Fibroblast of lung (primary cell): ENCODE results near the gene ZC3H11A. TPM values are rescaled to one million over a fixed set of nuclear protein-coding genes. Genes with fewer than 3 reads are reported as not detected.

Source experiments
- DNase-seq, 2 donors: peaks; one replicate each; pipeline versions ENCODE4 v3.0.0 to v3.0.0-alpha.2; 2010; ENCODE audit warnings: low read depth in 2 of 2
- H2AFZ ChIP-seq: 2 replicates; pipeline ENCODE4 v1.5.1; 2012; ENCODE audit warnings: low read length, control low read depth, inconsistent platforms
- H3K27ac ChIP-seq: 2 replicates; pipeline ENCODE4 v1.5.1; 2011; ENCODE audit warnings: low read length, control low read depth; ENCODE audit not compliant: insufficient read depth
- H3K27me3 ChIP-seq: 2 replicates; pipeline ENCODE4 v1.5.1; 2011; ENCODE audit warnings: mild to moderate bottlenecking, low read length; ENCODE audit not compliant: control insufficient read depth, insufficient read depth
- H3K36me3 ChIP-seq: 2 replicates; pipeline ENCODE4 v1.5.1; 2011; ENCODE audit warnings: low read length; ENCODE audit not compliant: control insufficient read depth, insufficient read depth
- H3K4me1 ChIP-seq: 2 replicates; pipeline ENCODE4 v1.5.1; 2011; ENCODE audit warnings: low read length; ENCODE audit not compliant: control insufficient read depth, insufficient read depth; ENCODE audit errors: extremely low read depth
- H3K4me2 ChIP-seq: 2 replicates; pipeline ENCODE4 v1.5.1; 2011; ENCODE audit warnings: low read length, control low read depth; ENCODE audit not compliant: insufficient read depth; ENCODE audit errors: extremely low read depth
- H3K4me3 ChIP-seq, 4 experiments: fragments of 200-600 bp in 1 of 4; sonication (generic) in 1 of 4; replicated peaks in 1 of 4; 2 replicates each; pipeline ENCODE4 v1.5.1; 2011 to 2016; ENCODE audit warnings: low read length in 4 of 4, low read depth in 3 of 4, mild to moderate bottlenecking in 3 of 4, control low read depth in 2 of 4, inconsistent platforms in 1 of 4, mixed read lengths in 1 of 4; ENCODE audit not compliant: insufficient read depth in 1 of 4; ENCODE audit errors: control extremely low read depth in 1 of 4
- H3K79me2 ChIP-seq: 2 replicates; pipeline ENCODE4 v1.5.1; 2012; ENCODE audit warnings: mild to moderate bottlenecking, low read length, inconsistent platforms; ENCODE audit not compliant: control insufficient read depth, insufficient read depth
- H3K9ac ChIP-seq: 2 replicates; pipeline ENCODE4 v1.5.1; 2011; ENCODE audit warnings: mild to moderate bottlenecking, low read length, control low read depth; ENCODE audit not compliant: insufficient read depth
- H3K9me3 ChIP-seq: 2 replicates; pipeline ENCODE4 v1.5.1; 2012; ENCODE audit warnings: low read depth, low read length; ENCODE audit not compliant: control insufficient read depth, insufficient read depth
- H4K20me1 ChIP-seq: 2 replicates; pipeline ENCODE4 v1.5.1; 2011; ENCODE audit warnings: low read length; ENCODE audit not compliant: control insufficient read depth, insufficient read depth; ENCODE audit errors: extremely low read depth
- EZH2 ChIP-seq: IDR thresholded peaks from 2 replicates; pipeline ENCODE4 v1.5.1; 2012; ENCODE audit warnings: low read length, control low read depth, mild to moderate bottlenecking; ENCODE audit errors: missing control alignments
- polyA plus RNA-seq, 2 donors: library from polyadenylated mRNA; depleted of rRNA in 1 of 2; stranded (reverse) in 1 of 2; unstranded in 1 of 2; fragments of >200 nt; gene quantifications; 2 replicates each; pipeline ENCODE4 v1.2.1, GENCODE V29; 2011 to 2012; ENCODE audit warnings: missing spikeins in 1 of 2
- total RNA-seq: library from RNA; depleted of rRNA; stranded (reverse); fragments of >200 nt; gene quantifications from 2 replicates; pipeline ENCODE4 v1.2.1, GENCODE V29; 2014
- TF ChIP-seq, protein P1 (sequence below), 2 donors: IDR thresholded peaks in 1 of 2; conservative IDR thresholded peaks in 1 of 2; 1 replicate in 1 of 2; 2 replicates in 1 of 2; pipeline ENCODE4 v1.5.1; 2011 to 2012; ENCODE audit warnings: low read length in 2 of 2, control low read depth in 1 of 2, inconsistent platforms in 1 of 2, low read depth in 1 of 2, mild to moderate bottlenecking in 1 of 2

The ZC3H11A gene
- total and polyA plus RNA-seq, 2 donors (not counting 1 experiment from before 2014, with no cell fraction given) = 88.0 to 98.6 TPM

DNA sequence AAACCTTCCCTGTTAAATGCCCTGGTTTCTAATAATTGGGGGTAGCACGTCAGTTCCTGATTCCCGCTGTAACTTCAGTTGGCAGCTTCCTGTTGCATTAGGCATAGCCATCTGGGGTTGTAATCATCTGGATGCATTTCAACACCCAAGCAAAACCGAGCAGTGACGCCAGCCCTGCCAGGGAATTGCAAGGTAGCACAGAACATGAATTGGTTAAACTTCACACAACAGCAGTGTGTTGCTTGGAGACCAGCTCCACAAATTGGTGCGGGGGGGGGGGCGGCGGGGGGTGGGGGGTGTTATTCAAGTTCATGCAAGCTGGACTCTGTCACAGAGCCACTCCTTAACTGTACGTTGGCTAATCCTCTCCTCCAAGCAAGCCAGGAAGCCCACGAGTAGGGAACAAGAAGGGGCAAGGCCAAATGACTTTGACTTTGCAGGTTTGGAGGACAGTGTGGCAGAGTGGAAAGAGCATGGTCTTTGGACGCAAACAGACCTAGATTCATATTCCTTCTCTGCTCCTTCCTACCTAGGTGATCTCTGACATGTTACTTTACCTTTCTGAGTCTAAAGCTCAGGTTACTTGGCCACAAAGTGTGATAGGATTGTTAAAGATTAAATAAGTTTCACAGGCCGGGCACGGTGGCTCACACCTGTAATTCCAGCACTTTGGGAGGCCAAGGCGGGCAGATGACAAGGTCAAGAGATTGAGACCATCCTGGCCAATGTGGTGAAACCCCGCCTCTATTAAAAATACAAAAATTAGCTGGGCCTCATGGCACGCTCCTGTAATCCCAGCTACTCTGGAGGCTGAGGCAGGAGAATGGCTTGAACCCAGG lies 25.7 kb upstream of the ZC3H11A start:
- Histone ChIP-seq H3K36me3 (no peaks in the 10 kb centered on the region), H4K20me1 (no peaks in the 10 kb centered on the region), H3K4me1 (no peaks in the 10 kb centered on the region), H3K79me2 (no peaks in the 10 kb centered on the region), H3K27me3 (peaks cover 9% of the 10 kb centered on the region), H3K4me3 (no peak overlapping the region), H3K4me2 (no peak overlapping the region), H3K9ac (no peak overlapping the region), H3K27ac (no peak overlapping the region), H2AFZ (peak overlapping the region; percentile 3), H3K9me3 (no peaks in the 10 kb centered on the region)
- no peak for TF ChIP-seq EZH2
- TF ChIP-seq, protein P1, sequence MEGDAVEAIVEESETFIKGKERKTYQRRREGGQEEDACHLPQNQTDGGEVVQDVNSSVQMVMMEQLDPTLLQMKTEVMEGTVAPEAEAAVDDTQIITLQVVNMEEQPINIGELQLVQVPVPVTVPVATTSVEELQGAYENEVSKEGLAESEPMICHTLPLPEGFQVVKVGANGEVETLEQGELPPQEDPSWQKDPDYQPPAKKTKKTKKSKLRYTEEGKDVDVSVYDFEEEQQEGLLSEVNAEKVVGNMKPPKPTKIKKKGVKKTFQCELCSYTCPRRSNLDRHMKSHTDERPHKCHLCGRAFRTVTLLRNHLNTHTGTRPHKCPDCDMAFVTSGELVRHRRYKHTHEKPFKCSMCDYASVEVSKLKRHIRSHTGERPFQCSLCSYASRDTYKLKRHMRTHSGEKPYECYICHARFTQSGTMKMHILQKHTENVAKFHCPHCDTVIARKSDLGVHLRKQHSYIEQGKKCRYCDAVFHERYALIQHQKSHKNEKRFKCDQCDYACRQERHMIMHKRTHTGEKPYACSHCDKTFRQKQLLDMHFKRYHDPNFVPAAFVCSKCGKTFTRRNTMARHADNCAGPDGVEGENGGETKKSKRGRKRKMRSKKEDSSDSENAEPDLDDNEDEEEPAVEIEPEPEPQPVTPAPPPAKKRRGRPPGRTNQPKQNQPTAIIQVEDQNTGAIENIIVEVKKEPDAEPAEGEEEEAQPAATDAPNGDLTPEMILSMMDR (conservative IDR thresholded peaks at IDR 0.05 in 1 of 2, IDR thresholded peaks at IDR 0.05 in 1 of 2; ENCODE audit: low read depth in 1 of 2, low read length in 2 of 2) = no peak
- peak; percentile 93 to 95 for DNase-seq

DNA sequence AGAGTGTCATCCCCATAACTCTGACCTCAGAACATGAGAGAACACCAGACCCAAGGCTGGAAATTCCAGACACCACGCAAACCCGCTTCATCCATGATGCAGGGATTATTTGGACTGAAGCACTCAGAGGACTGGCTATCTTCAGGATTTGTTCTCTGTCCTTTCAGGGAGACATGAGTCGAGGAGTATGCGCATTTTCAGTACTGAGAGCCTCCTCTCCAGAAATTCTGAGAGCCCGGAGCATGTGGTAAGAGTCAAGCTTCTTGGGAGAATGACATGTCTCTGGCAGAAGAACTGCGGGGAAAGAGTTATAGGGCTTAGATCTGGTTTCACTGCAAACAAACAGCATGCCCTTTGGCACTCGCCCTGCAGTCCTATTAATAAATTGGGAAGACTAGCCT lies 23.5 kb upstream of the ZC3H11A start:
- no peaks in the 10 kb centered on the region for H3K36me3 ChIP-seq
- no peak for TF ChIP-seq EZH2
- TF ChIP-seq, protein P1 (conservative IDR thresholded peaks at IDR 0.05 in 1 of 2, IDR thresholded peaks at IDR 0.05 in 1 of 2; ENCODE audit: low read depth in 1 of 2, low read length in 2 of 2) = no peak
- no peaks in the 10 kb centered on the region for H3K4me1 ChIP-seq
- H3K27ac ChIP-seq = no peak overlapping the region
- H3K9ac ChIP-seq = no peak overlapping the region
- no peak overlapping the region for H3K4me2 ChIP-seq
- H3K27me3 ChIP-seq = peaks cover 9% of the 10 kb centered on the region
- no peaks in the 10 kb centered on the region for H3K9me3 ChIP-seq
- peak in 1 of 2 donors; percentile 63 for DNase-seq
- H3K79me2 ChIP-seq = no peaks in the 10 kb centered on the region
- H3K4me3 ChIP-seq = no peak overlapping the region
- no peaks in the 10 kb centered on the region for H4K20me1 ChIP-seq
- no peak overlapping the region for H2AFZ ChIP-seq

DNA sequence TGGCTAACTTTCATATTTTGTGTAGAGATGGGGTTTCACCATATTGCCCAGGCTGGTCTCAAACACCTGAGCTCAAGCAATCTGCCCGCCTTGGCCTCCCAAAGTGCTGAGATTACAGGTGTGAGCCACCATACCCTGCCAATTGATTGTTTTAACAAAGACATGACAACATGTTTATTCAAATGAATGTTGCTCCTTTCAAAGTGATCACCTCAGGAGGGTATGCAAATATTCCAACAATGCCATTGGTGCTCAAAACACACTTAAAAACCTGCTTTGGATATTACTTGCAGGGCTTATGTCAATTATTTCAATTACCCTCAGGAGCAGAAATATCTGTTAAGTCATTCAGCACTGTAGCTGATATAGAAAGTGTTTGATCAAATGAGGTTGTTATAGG lies 22.6 kb upstream of the ZC3H11A start:
- TF ChIP-seq, protein P1 (conservative IDR thresholded peaks at IDR 0.05 in 1 of 2, IDR thresholded peaks at IDR 0.05 in 1 of 2; ENCODE audit: low read depth in 1 of 2, low read length in 2 of 2) = no peak
- no peak for TF ChIP-seq EZH2
- Histone ChIP-seq H2AFZ (no peak overlapping the region), H3K36me3 (no peaks in the 10 kb centered on the region), H3K27ac (no peak overlapping the region), H3K4me3 (no peak overlapping the region), H3K4me1 (no peaks in the 10 kb centered on the region), H3K9me3 (no peaks in the 10 kb centered on the region), H3K4me2 (no peak overlapping the region), H3K27me3 (peaks cover 9% of the 10 kb centered on the region), H3K79me2 (no peaks in the 10 kb centered on the region), H3K9ac (no peak overlapping the region), H4K20me1 (no peaks in the 10 kb centered on the region)
- DNase-seq = no peak
